ENCODE measurements around the gene CLEC4C.
"Not testable (repeated sequence)": the region's sequence is repeated elsewhere in the genome, so short reads cannot be mapped to it uniquely, and the experiment has no call there.

Gene CLEC4C

DNA sequence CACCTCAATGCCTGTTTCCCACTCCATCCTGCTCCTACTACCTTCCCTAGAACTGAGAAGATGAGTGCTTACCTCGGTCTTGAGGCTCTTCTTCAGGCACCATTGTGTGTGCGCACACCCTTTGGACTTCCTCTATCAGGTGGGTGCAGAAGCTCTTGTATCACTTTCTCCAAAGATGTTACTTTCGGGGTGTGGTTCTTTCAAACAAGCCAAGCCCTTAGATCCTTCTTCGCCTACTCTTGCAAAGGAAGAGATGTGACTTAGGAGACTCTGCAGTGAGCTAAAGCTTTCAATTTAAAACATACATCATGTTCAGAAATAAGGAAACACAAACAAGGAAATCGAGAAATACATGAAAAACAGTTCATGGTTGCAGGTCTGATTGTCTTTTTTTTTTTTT is at the start of gene CLEC4C:
CLEC4C (minus strand) TSS at position 130 of the 400 bp plus-strand sequence; CDS start at position 103, 27 bp downstream.
- DNase-seq (ENCODE audit: low spot score) = no peak

DNA sequence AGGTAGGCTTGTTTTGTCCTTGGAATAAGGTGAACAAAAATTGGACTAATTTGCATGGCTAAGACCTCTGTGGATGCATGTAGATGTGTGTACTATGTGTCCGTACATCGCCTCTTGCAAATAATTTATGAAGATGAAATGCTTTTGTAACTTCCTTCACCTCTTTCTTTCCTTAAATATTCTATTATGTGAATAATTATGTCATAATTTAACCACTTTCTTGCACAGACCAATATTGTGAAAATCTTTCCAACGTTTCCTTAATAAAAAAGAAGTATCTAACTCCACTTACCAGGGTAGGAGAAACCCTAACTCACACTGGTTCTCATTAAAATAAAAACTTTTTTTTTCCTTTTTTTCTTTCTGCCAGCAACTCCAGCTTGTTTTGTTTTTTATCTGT is 46.0 kb upstream of the CLEC4C start:
- no peak for DNase-seq (ENCODE audit: low spot score)

GRCh38 chr12:7788884-7789528 is 41.8 kb upstream of the CLEC4C start, which contains the start of gene NANOG:
NANOG (plus strand) TSS chr12:7789402; CDS start chr12:7789615, 213 bp downstream.
- not testable (repeated sequence) for DNase-seq (ENCODE audit: low spot score)

GRCh38 chr12:7788294-7788660 is 41.1 kb upstream of the CLEC4C start:
- DNase-seq (ENCODE audit: low spot score) = no peak

- no peak for DNase-seq (ENCODE audit: low spot score)
These were observed 40.6 kb upstream of the CLEC4C start for GRCh38 chr12:7787574-7788293.

- no peak for DNase-seq (ENCODE audit: low spot score)
These were observed 37.5 kb upstream of the CLEC4C start for GRCh38 chr12:7784701-7785100.

DNA sequence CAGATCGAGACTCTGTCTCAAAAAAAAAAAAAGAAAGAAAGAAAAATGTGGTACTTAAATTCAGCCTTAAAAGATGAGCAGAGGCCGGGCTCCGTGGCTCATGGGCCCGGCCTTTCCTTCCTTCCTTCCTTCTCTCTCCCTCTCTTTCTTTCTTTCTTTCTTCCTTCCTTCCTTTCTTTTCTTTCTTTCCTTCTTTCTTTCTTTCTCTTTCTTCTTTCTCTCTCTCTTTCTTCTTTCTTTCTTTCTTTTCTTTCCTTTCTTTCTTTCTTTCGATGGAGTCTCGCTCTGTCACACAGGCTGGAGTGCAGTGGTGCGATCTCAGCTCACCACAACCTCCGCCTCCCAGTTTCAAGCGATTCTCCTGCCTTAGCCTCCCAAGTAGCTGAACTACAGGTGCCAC is 36.3 kb upstream of the CLEC4C start:
- not testable (repeated sequence) for DNase-seq (ENCODE audit: low spot score)

- DNase-seq (ENCODE audit: low spot score) = no peak
These were observed 34.9 kb upstream of the CLEC4C start for GRCh38 chr12:7782055-7782454.

DNA sequence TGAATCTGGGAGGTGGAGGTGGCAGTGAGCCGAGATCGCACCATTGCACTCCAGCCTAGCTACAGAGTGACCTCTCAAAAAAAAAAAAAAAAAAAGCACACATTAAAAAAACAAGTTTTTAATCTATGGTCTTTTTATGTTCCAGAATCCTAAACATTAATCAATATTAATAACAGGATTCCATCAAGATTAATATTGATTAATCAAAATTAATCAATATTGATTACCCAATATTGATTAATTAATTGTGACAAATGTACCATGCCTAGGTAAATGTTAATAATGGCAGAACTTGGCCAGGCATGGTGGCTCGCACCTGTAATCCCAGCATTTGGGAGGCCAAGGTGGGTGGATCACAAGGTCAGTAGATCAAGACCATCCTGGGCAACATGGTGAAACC is 34.1 kb upstream of the CLEC4C start:
- no peak for DNase-seq (ENCODE audit: low spot score)

DNA sequence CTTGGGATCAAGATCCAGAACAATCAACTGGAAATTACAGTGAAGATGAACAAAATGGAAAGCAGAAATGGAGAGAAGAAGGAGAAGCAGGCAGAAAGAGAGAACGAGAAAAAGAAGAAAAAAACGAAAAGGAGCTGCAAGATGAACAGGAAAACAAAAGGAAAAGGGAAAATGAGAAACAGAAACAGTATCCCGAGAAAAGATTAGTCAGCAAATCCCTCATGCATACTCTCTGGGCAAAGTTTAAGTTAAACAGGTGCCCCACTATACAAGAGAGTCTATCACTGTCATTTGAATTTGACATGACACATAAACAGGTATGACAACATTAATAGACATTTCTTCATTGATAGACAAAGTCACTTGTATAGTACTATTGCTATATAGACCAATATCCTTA is 22.8 kb upstream of the CLEC4C start:
- DNase-seq (ENCODE audit: low spot score) = no peak

GRCh38 chr12:7758766-7759140 is 11.6 kb upstream of the CLEC4C start:
- DNase-seq (ENCODE audit: low spot score) = no peak

- no peak for DNase-seq (ENCODE audit: low spot score)
These were observed 9.8 kb upstream of the CLEC4C start for GRCh38 chr12:7756993-7757392.

DNA sequence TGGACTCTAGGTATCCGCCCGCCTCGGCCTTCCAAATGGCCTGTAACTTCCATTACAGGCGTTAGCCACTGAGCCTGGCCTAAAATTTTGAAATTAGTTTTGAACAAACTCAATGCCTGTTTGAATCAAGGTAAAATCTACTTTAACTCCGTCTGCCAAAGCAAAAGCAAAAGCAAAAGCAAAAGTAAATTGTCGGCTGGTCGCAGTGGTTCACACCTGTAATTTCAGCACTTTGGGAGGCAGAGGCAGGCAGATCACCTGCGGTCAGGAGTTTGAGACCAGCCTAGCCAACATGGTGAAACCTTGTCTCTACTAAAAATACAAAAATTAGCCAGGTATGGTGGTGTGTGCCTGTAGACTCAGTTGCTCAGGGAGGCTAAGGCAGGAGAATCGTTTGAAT is 8.5 kb upstream of the CLEC4C start:
- not testable (repeated sequence) for DNase-seq (ENCODE audit: low spot score)

GRCh38 chr12:7751941-7752922 is 5.1 kb upstream of the CLEC4C start:
- not testable (repeated sequence) for DNase-seq (ENCODE audit: low spot score)

DNA sequence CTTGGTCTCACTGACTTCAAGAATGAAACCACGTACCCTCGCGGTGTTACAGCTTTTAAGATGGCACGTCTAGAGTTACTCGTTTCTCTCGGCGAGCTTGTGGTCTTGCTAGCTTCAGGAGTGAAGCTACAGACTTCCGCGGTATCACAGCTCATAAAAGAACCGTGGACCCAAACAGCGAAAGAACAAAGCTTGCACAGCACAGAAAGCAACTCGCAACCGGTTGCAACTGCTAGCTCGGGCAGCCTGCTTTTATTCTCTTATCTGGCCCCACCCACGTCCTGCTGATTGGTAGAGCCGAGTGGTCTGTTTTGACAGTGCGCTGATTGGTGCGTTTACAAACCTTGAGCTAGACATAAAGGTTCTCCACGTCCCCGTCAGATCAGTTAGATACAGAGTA is 4.2 kb upstream of the CLEC4C start:
- DNase-seq (ENCODE audit: low spot score) = no peak

GRCh38 chr12:7750350-7750749 is 3.2 kb upstream of the CLEC4C start:
- no peak for DNase-seq (ENCODE audit: low spot score)

GRCh38 chr12:7749442-7749841 is 2.3 kb upstream of the CLEC4C start:
- no peak for DNase-seq (ENCODE audit: low spot score)

GRCh38 chr12:7748852-7749251 is 1.7 kb upstream of the CLEC4C start:
- no peak for DNase-seq (ENCODE audit: low spot score)

DNA sequence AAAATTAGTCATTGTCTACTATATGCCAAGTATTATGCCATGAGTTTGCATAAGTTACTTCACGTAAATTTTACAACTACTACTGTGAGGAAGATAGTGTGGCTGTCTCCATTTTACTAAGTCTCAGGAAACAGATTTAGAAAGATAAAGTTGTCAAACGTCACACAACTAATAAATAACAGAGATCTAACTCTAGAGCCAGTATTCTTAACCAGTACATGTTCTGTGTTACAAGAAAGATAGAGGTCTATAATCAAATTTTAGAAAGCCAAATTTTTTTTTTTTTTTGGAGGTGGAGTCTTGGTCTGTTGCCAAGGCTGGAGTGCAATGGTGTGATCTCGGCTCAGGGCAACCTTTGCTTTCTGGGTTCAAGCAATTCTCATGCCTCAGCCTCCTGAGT is 14.2 kb downstream of the CLEC4C start:
- DNase-seq (ENCODE audit: low spot score) = no peak

GRCh38 chr12:7731486-7731885 is 15.7 kb downstream of the CLEC4C start:
- no peak for DNase-seq (ENCODE audit: low spot score)

DNA sequence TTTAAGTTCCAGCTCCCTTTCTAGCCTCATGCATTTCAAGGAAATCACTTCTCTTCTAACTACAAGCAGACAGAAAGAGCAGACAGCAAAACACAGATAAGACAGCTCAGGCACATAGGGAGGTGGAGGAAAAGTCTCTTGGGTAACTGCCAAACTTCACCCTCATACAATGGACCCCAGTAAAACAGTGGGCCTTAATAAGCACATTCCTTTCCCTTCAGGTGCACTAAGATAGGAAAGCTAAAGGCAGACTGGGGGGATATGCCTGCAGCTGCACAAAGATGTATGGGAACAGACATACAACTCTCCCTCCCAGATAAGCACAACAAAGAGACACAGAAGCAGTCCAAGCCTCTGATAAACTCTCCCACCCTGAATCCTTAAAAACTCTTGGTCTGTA is 16.2 kb downstream of the CLEC4C start:
- DNase-seq (ENCODE audit: low spot score) = not testable (repeated sequence)

- no peak for DNase-seq (ENCODE audit: low spot score)
These were observed 17.4 kb downstream of the CLEC4C start for GRCh38 chr12:7729746-7730145.

DNA sequence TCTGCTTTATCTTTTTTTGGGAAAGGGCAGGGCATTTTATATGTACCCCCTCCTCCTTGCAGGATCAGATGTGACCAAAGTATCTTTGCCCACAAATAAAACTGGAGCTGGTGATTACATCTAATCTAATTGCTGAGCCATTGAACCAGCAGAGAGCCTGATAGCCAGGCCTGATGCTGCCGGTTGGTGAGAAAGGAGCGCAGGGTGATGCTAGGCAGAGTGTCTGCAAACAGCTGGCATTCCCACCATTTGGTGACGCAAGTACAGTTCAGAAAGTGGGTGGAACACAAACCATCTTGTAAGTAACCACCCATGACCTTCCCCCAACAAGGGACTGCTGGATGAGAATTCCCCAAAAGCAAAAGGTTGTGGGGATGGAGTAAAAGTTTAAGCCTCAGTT is 23.2 kb downstream of the CLEC4C start:
- no peak for DNase-seq (ENCODE audit: low spot score)

Data from globus pallidus (tissue), 1 donor.